Trophoblast cell (in vitro differentiated cells and primary cell): ENCODE data around the gene IPO7.

Experiments
- DNase-seq, 2 donors: peaks; one replicate each; pipeline ENCODE4 v3.0.0-alpha.2; 2016
- H2AFZ ChIP-seq: 2 replicates; pipeline ENCODE4 v1.6.1; 2013; ENCODE audit warnings: low read length, moderate library complexity, mild to moderate bottlenecking; ENCODE audit not compliant: insufficient read depth, poor library complexity
- H2AK5ac ChIP-seq: 2 replicates; pipeline ENCODE4 v1.6.1; 2013; ENCODE audit warnings: mild to moderate bottlenecking, low read length
- H2BK120ac ChIP-seq: 2 replicates; pipeline ENCODE4 v1.6.1; 2013; ENCODE audit warnings: low read length, mild to moderate bottlenecking, moderate library complexity; ENCODE audit not compliant: insufficient read depth, poor library complexity
- H2BK12ac ChIP-seq: 2 replicates; pipeline ENCODE4 v1.6.1; 2013; ENCODE audit warnings: mild to moderate bottlenecking, low read length, moderate library complexity
- H2BK5ac ChIP-seq: 2 replicates; pipeline ENCODE4 v1.6.1; 2013; ENCODE audit warnings: low read length, low read depth, moderate library complexity, mild to moderate bottlenecking; ENCODE audit not compliant: poor library complexity
- H3K14ac ChIP-seq: 2 replicates; pipeline ENCODE4 v1.6.1; 2013; ENCODE audit warnings: mild to moderate bottlenecking, low read length
- H3K18ac ChIP-seq: 2 replicates; pipeline ENCODE4 v1.6.1; 2013; ENCODE audit warnings: mild to moderate bottlenecking, low read length
- H3K23ac ChIP-seq: 2 replicates; pipeline ENCODE4 v1.6.1; 2013; ENCODE audit warnings: low read length
- H3K27ac ChIP-seq: 2 replicates; pipeline ENCODE4 v1.5.1; 2013; ENCODE audit warnings: low read depth, mild to moderate bottlenecking, inconsistent platforms, low read length, moderate library complexity
- H3K27me3 ChIP-seq: 2 replicates; pipeline ENCODE4 v1.6.1; 2013; ENCODE audit warnings: inconsistent platforms, mild to moderate bottlenecking, low read length, moderate library complexity; ENCODE audit not compliant: insufficient read depth
- H3K36me3 ChIP-seq, 2 experiments: 1 replicate in 1 of 2; 2 replicates in 1 of 2; pipeline ENCODE4 v1.6.1; 2013; ENCODE audit warnings: low read length in 2 of 2, mild to moderate bottlenecking in 2 of 2, moderate library complexity in 1 of 2; ENCODE audit not compliant: insufficient read depth in 2 of 2, control insufficient read depth in 1 of 2
- H3K4ac ChIP-seq: 2 replicates; pipeline ENCODE4 v1.6.1; 2013; ENCODE audit warnings: low read depth, mild to moderate bottlenecking, low read length, moderate library complexity
- H3K4me1 ChIP-seq, 2 experiments: 1 replicate in 1 of 2; 2 replicates in 1 of 2; pipeline ENCODE4 v1.6.1; 2013; ENCODE audit warnings: low read length in 2 of 2, mild to moderate bottlenecking in 2 of 2, moderate library complexity in 1 of 2; ENCODE audit not compliant: insufficient read depth in 2 of 2, control insufficient read depth in 1 of 2
- H3K4me2 ChIP-seq: 2 replicates; pipeline ENCODE4 v1.6.1; 2013; ENCODE audit warnings: inconsistent platforms, mild to moderate bottlenecking, low read length, moderate library complexity
- H3K4me3 ChIP-seq: 2 replicates; pipeline ENCODE4 v1.5.1; 2013; ENCODE audit warnings: mild to moderate bottlenecking, low read depth, low read length, inconsistent platforms
- H3K79me1 ChIP-seq: one replicate; pipeline ENCODE4 v1.6.1; 2013; ENCODE audit warnings: low read length
- H3K79me2 ChIP-seq: 2 replicates; pipeline ENCODE4 v1.6.1; 2013; ENCODE audit warnings: low read length, mild to moderate bottlenecking; ENCODE audit not compliant: control insufficient read depth, insufficient read depth, poor library complexity
- H3K9ac ChIP-seq: 2 replicates; pipeline ENCODE4 v1.6.1; 2013; ENCODE audit warnings: mild to moderate bottlenecking, low read length
- H3K9me3 ChIP-seq: 2 replicates; pipeline ENCODE4 v1.6.1; 2013; ENCODE audit warnings: low read depth, mild to moderate bottlenecking, control low read depth, inconsistent platforms, low read length; ENCODE audit not compliant: insufficient read depth
- H4K12ac ChIP-seq: 2 replicates; pipeline ENCODE4 v1.6.1; 2013; ENCODE audit warnings: low read depth, mild to moderate bottlenecking, low read length, moderate library complexity
- H4K8ac ChIP-seq: 2 replicates; pipeline ENCODE4 v1.6.1; 2013; ENCODE audit warnings: low read depth, mild to moderate bottlenecking, low read length, moderate library complexity
- H4K91ac ChIP-seq: one replicate; pipeline ENCODE4 v1.6.1; 2013; ENCODE audit warnings: low read depth, mild to moderate bottlenecking, low read length, moderate library complexity
- WGBS: extraction: QIAGEN DNeasy Blood & Tissue Kit; methylation state at CpG from one replicate; pipeline ENCODE4 v1.1.7; 2013; ENCODE audit warnings: missing lambda C conversion rate; ENCODE audit not compliant: insufficient read length, insufficient coverage; ENCODE audit errors: extremely low coverage; 5-methylcytosine and 5-hydroxymethylcytosine counted together

The IPO7 gene

GRCh38 chr11:9462172-9462799 is 77.8 kb downstream of the IPO7 start:
- no CpG with 5 or more reads among the region's 16 CpGs for WGBS
- H3K18ac ChIP-seq = peak overlapping the region; percentile 53
- H2AFZ ChIP-seq = no peak overlapping the region
- no peak overlapping the region for H3K9ac ChIP-seq
- H3K36me3 ChIP-seq = peaks cover 2 to 3% of the 10 kb centered on the region in 2 experiments
- H3K23ac ChIP-seq = no peak overlapping the region
- H3K14ac ChIP-seq = peak overlapping the region; percentile 30
- peak overlapping the region; percentile 62 for H3K4ac ChIP-seq
- H4K8ac ChIP-seq = peak overlapping the region; percentile 88
- H2BK5ac ChIP-seq = peak overlapping the region; percentile 79
- peaks cover 12% of the 10 kb centered on the region for H3K79me2 ChIP-seq
- peak overlapping the region; percentile 43 for H4K12ac ChIP-seq
- H3K4me3 ChIP-seq = no peak overlapping the region
- H3K4me2 ChIP-seq = peak overlapping the region; percentile 55
- peak overlapping the region; percentile 77 for H4K91ac ChIP-seq
- H2BK120ac ChIP-seq = peak overlapping the region; percentile 33
- peak overlapping the region; percentile 96 for H3K27ac ChIP-seq
- no peak overlapping the region for H2BK12ac ChIP-seq
- no peak overlapping the region for H2AK5ac ChIP-seq
- peak; percentile 70 to 89 for DNase-seq
- H3K4me1 ChIP-seq = peaks cover 4 to 8% of the 10 kb centered on the region in 2 experiments
- no peaks in the 10 kb centered on the region for H3K9me3 ChIP-seq
- H3K27me3 ChIP-seq = no peaks in the 10 kb centered on the region
- peaks cover 20% of the 10 kb centered on the region for H3K79me1 ChIP-seq

- Histone ChIP-seq H3K79me1 (peaks cover 20% of the 10 kb centered on the region), H3K9me3 (no peaks in the 10 kb centered on the region), H2AFZ (no peak overlapping the region), H4K8ac (no peak overlapping the region), H3K9ac (no peak overlapping the region), H3K79me2 (peaks cover 12% of the 10 kb centered on the region), H3K4me1 (peaks cover 4 to 8% of the 10 kb centered on the region in 2 experiments), H3K18ac (no peak overlapping the region), H2BK12ac (no peak overlapping the region), H3K23ac (no peak overlapping the region), H3K4me2 (no peak overlapping the region), H2AK5ac (no peak overlapping the region), H2BK5ac (peak overlapping the region; percentile 79), H3K4me3 (no peak overlapping the region), H2BK120ac (no peak overlapping the region), H3K27me3 (no peaks in the 10 kb centered on the region), H3K27ac (no peak overlapping the region), H4K91ac (peak overlapping the region; percentile 77), H4K12ac (no peak overlapping the region), H3K36me3 (peaks cover 2 to 3% of the 10 kb centered on the region in 2 experiments), H3K14ac (no peak overlapping the region), H3K4ac (peak overlapping the region; percentile 62)
- peak in 1 of 2 donors; percentile 51 for DNase-seq
- WGBS = no CpG with 5 or more reads among the region's 8 CpGs
Measured at GRCh38 chr11:9462806-9463537, 78.5 kb downstream of the IPO7 start.

GRCh38 chr11:9470765-9471164 is 86.3 kb downstream of the IPO7 start:
- no peak overlapping the region for H3K4me2 ChIP-seq
- H3K27me3 ChIP-seq = no peaks in the 10 kb centered on the region
- H4K8ac ChIP-seq = no peak overlapping the region
- H4K91ac ChIP-seq = no peak overlapping the region
- WGBS = no CpG with 5 or more reads among the region's 4 CpGs
- no peak overlapping the region for H3K27ac ChIP-seq
- H4K12ac ChIP-seq = no peak overlapping the region
- H3K36me3 ChIP-seq = peaks cover 18 to 24% of the 10 kb centered on the region in 2 experiments
- H3K4me1 ChIP-seq = no peaks in the 10 kb centered on the region
- no peak overlapping the region for H2BK12ac ChIP-seq
- H2BK5ac ChIP-seq = no peak overlapping the region
- no peaks in the 10 kb centered on the region for H3K79me1 ChIP-seq
- no peak overlapping the region for H3K4me3 ChIP-seq
- DNase-seq = no peak
- H2BK120ac ChIP-seq = no peak overlapping the region
- no peak overlapping the region for H2AK5ac ChIP-seq
- H3K79me2 ChIP-seq = no peaks in the 10 kb centered on the region
- no peak overlapping the region for H2AFZ ChIP-seq
- no peaks in the 10 kb centered on the region for H3K9me3 ChIP-seq
- H3K4ac ChIP-seq = no peak overlapping the region
- no peak overlapping the region for H3K9ac ChIP-seq
- no peak overlapping the region for H3K14ac ChIP-seq
- H3K23ac ChIP-seq = no peak overlapping the region
- no peak overlapping the region for H3K18ac ChIP-seq

GRCh38 chr11:9473408-9473807 is 89.0 kb downstream of the IPO7 start:
- Histone ChIP-seq H2AK5ac (no peak overlapping the region), H3K9me3 (no peaks in the 10 kb centered on the region), H3K4me3 (no peak overlapping the region), H3K9ac (no peak overlapping the region), H3K18ac (no peak overlapping the region), H3K27me3 (no peaks in the 10 kb centered on the region), H4K91ac (no peak overlapping the region), H2AFZ (no peak overlapping the region), H3K23ac (no peak overlapping the region), H3K79me2 (no peaks in the 10 kb centered on the region), H3K4ac (no peak overlapping the region), H3K4me1 (no peaks in the 10 kb centered on the region), H3K36me3 (peaks cover 23 to 36% of the 10 kb centered on the region in 2 experiments), H2BK5ac (no peak overlapping the region), H3K14ac (no peak overlapping the region), H4K8ac (no peak overlapping the region), H4K12ac (no peak overlapping the region), H2BK120ac (no peak overlapping the region), H3K79me1 (no peaks in the 10 kb centered on the region), H2BK12ac (no peak overlapping the region), H3K4me2 (no peak overlapping the region), H3K27ac (no peak overlapping the region)
- no peak for DNase-seq
